Transverse colon (tissue), 4 donors: Measurements from ENCODE around the gene STRIP1.

Source experiments
- POLR2A ChIP-seq: fragments of 450-650 bp; IDR thresholded peaks from one replicate; pipeline ENCODE4 v1.6.1; 2016; ENCODE audit warnings: antibody characterized with exemption, mild to moderate bottlenecking, moderate library complexity
- POLR2AphosphoS5 ChIP-seq, 3 donors: sonication (generic); formaldehyde crosslinking; IDR thresholded peaks; one replicate each; pipeline ENCODE4 v1.6.1; 2016; ENCODE audit warnings: antibody characterized with exemption in 3 of 3
- TF ChIP-seq, protein P1 (sequence below), 5 experiments: fragments of 200-600 bp in 3 of 5; fragments of 450-650 bp in 2 of 5; sonication (generic) in 3 of 5; IDR thresholded peaks; 1 replicate in 2 of 5; 2 replicates in 3 of 5; pipeline ENCODE4 v1.5.1; 2016 to 2017; ENCODE audit warnings: antibody characterized with exemption in 5 of 5, inconsistent platforms in 3 of 5, mild to moderate bottlenecking in 2 of 5, moderate library complexity in 1 of 5

DNA sequence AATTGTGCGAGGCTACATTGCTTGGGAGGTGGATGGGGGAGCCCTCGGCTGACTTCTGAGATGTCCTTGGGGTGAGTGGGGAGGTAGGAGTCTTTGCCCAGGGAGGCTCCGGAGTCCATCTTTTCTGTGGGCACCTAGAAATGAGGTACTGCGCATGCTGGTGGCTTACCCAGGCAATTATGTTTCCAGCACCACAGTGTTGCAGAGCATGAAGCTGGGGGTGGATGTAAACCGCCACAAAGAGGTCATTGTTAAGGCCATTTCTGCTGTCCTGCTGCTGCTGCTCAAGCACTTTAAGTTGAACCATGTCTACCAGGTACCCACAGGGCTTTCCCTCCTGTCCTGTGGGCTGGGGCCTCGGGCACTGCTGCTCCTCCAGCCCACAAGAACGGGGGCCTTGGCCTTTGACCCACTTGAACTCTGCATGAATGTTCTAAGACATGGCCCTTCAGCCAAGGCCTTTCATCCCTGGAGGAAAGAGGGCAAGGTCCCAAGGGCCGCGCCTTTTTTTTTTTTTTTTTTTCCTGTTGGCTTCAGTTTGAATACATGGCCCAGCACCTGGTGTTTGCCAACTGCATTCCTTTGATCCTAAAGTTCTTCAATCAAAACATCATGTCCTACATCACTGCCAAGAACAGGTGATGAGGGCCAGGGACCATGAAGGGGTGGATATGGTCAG, 14.6 kb downstream of the STRIP1 start:
- TF ChIP-seq, protein P1, sequence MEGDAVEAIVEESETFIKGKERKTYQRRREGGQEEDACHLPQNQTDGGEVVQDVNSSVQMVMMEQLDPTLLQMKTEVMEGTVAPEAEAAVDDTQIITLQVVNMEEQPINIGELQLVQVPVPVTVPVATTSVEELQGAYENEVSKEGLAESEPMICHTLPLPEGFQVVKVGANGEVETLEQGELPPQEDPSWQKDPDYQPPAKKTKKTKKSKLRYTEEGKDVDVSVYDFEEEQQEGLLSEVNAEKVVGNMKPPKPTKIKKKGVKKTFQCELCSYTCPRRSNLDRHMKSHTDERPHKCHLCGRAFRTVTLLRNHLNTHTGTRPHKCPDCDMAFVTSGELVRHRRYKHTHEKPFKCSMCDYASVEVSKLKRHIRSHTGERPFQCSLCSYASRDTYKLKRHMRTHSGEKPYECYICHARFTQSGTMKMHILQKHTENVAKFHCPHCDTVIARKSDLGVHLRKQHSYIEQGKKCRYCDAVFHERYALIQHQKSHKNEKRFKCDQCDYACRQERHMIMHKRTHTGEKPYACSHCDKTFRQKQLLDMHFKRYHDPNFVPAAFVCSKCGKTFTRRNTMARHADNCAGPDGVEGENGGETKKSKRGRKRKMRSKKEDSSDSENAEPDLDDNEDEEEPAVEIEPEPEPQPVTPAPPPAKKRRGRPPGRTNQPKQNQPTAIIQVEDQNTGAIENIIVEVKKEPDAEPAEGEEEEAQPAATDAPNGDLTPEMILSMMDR (IDR thresholded peaks at IDR 0.05): no peak
- TF ChIP-seq POLR2A (no peak), POLR2AphosphoS5 (IDR thresholded peaks at IDR 0.05) (no peak)
